Measurements from ENCODE around the gene PCMTD2. TPM values are rescaled to one million over a fixed set of nuclear protein-coding genes. Genes with fewer than 3 reads are reported as not detected.

Gene PCMTD2
- total RNA-seq, 4 donors from 2014 or later = 36.5 to 54.8 (median 44.5) TPM

DNA sequence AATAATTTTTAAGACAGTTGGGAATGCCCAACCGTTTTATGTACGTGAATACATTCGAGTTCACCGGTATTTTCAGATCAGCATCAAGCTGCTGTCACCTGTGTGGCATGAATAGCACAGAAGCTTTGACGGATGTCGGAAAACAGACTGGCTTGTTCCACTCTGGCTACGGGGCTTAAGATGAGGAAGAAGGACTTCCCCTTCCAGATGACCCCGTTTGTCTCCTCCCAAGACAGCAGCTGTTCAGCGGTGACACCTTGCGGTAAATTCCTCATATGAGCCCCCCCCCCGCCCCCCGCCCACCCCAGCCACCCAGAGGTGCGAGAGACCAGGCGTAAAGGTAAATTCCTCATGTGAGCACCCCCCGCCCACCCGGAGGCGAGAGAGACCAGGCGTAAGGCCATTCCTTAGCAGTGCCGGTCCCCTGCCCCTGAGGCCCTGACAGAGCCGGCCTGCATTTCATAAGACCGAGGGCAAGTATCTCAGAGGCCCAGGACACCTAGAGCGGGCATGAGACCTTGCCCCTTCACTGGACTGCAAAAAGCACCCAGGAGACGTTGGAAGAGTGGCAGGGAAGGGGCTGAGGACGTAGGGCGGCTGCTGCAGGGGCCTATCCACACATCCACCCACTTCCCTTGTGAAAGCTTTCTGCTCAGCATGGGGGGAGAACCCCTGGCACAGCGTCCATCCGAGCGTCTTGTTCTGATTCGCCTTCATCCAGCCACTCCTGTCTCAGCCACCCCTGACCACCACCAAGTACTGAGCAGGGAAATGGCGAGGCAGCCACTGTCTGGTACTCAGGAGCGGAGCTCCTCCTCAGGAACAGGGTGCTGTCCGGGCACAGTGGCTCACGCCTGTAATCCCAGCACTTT is 7.3 kb upstream of the PCMTD2 start:
- intact Hi-C loops (cut with DNase I) = no loop called here
- no peaks in the 10 kb centered on the region for H3K36me3 ChIP-seq
- 56% methylated on average over 23 of the region's 33 CpGs for WGBS
- no peaks in the 10 kb centered on the region for H3K4me1 ChIP-seq
- H3K27me3 ChIP-seq = peaks cover 0 to 56% (median 4%) of the 10 kb centered on the region in 4 donors
- TF ChIP-seq CTCF (IDR thresholded peaks at IDR 0.05) = no peak
- H3K27ac ChIP-seq (replicated peaks in 1 of 4) = no peak overlapping the region
- DNase-seq (ENCODE audit: extremely low spot score) = no peak
- H3K9me3 ChIP-seq = no peaks in the 10 kb centered on the region
- no peak overlapping the region for H3K4me3 ChIP-seq

DNA sequence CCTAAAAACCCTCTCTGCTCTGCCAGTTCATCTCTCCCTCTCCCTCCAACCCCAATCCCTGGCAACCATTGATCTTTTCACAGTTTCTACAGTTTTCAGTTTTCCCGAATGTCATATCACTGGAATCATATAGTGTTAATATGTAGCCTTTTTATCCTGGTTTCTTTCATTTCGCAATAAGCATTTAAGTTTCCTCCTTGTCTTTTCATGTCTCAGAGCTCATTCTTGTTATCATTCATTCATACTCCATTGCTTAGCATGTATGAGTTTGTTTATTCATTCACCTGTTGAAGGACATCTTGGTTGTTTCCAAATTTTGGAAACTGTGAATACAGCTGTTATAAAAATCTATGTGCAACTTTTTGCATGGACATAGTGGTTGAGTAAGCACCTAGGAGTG is 5.5 kb upstream of the PCMTD2 start:
- DNase-seq (ENCODE audit: extremely low spot score) = no peak
- TF ChIP-seq EP300 (IDR thresholded peaks at IDR 0.05) = no peak
- no peak for TF ChIP-seq POLR2A (IDR thresholded peaks at IDR 0.05; ENCODE audit: low read depth)
- no peak for TF ChIP-seq POLR2AphosphoS5 (IDR thresholded peaks at IDR 0.05)
- TF ChIP-seq CTCF (IDR thresholded peaks at IDR 0.05) = no peak
- Histone ChIP-seq H3K36me3 (no peaks in the 10 kb centered on the region), H3K27ac (replicated peaks in 1 of 4) (no peak overlapping the region), H3K27me3 (peaks cover 0 to 47% (median 4%) of the 10 kb centered on the region in 4 donors), H3K9me3 (no peaks in the 10 kb centered on the region), H3K4me3 (no peak overlapping the region), H3K4me1 (peaks cover 0 to 4% (median 4%) of the 10 kb centered on the region in 4 donors)
- WGBS = 82% methylated on average over 2 of the region's 2 CpGs
- intact Hi-C loops (cut with DNase I) = no loop called here

DNA sequence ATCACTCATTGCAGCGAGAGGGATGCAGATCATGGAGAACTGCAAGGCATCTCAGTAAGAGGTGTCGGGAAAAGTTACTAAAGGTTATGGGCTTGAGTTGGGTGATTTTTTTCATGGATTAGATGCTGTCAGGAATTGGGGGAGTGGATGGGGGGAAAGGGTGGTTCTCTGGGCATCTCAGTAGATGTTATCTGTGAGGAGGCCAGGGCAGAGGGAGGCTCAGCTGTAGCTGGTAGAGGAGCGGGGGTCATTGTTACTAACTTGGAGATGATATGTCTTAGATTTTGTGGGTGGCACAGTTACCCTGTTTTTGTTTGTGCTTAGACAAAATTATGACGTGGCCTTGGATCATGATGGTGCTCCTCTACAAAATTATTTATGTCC is 2.6 kb upstream of the PCMTD2 start:
- intact Hi-C loops (cut with DNase I) = no loop called here
- Histone ChIP-seq H3K36me3 (no peaks in the 10 kb centered on the region), H3K4me3 (no peak overlapping the region), H3K4me1 (peaks cover 16 to 27% (median 26%) of the 10 kb centered on the region in 4 donors), H3K9me3 (no peaks in the 10 kb centered on the region), H3K27ac (replicated peaks in 1 of 4) (no peak overlapping the region), H3K27me3 (peaks cover 0 to 18% (median 0%) of the 10 kb centered on the region in 4 donors)
- TF ChIP-seq CTCF (IDR thresholded peaks at IDR 0.05) (no peak), POLR2AphosphoS5 (IDR thresholded peaks at IDR 0.05) (no peak), EP300 (IDR thresholded peaks at IDR 0.05) (no peak), POLR2A (IDR thresholded peaks at IDR 0.05; ENCODE audit: low read depth) (no peak)
- no peak for DNase-seq (ENCODE audit: extremely low spot score)
- 99% methylated on average over 4 of the region's 4 CpGs for WGBS

DNA sequence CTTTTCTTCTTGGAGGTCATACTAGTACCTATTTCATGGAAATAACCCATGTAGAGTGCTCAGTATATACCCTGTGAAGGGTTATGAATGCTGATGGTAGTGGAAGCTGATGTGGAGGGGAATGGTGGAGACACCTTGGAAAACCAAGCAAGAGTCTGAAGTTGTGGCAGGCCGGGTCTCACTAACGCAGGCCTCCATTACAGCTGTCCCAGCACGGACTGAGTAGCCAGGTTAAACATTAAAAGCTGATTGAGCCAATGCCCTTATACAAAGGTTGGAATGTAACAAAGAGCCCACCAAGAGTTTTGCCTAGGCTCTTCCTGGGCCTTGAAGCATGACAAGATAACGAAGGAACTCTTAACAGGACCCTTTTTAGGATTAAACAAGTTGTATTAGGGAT is 2.1 kb upstream of the PCMTD2 start:
- H3K4me1 ChIP-seq = peaks cover 20 to 30% (median 29%) of the 10 kb centered on the region in 4 donors
- no peaks in the 10 kb centered on the region for H3K9me3 ChIP-seq
- H3K36me3 ChIP-seq = no peaks in the 10 kb centered on the region
- WGBS = 89% methylated on average over 4 of the region's 4 CpGs
- intact Hi-C loops (cut with DNase I) = no loop called here
- H3K4me3 ChIP-seq = no peak overlapping the region
- no peak for DNase-seq (ENCODE audit: extremely low spot score)
- H3K27ac ChIP-seq (replicated peaks in 1 of 4) = no peak overlapping the region
- H3K27me3 ChIP-seq = peaks cover 0 to 14% (median 0%) of the 10 kb centered on the region in 4 donors
- TF ChIP-seq CTCF (IDR thresholded peaks at IDR 0.05) = no peak

GRCh38 chr20:64254156-64254555 is 1.4 kb upstream of the PCMTD2 start:
- Histone ChIP-seq H3K4me1 (peaks cover 20 to 36% (median 32%) of the 10 kb centered on the region in 4 donors), H3K27ac (replicated peaks in 1 of 4) (no peak overlapping the region), H3K4me3 (no peak overlapping the region), H3K27me3 (peaks cover 0 to 11% (median 0%) of the 10 kb centered on the region in 4 donors), H3K9me3 (no peaks in the 10 kb centered on the region), H3K36me3 (no peaks in the 10 kb centered on the region)
- WGBS = 87% methylated on average over 5 of the region's 5 CpGs
- intact Hi-C loops (cut with DNase I) = no loop called here
- no peak for DNase-seq (ENCODE audit: extremely low spot score)
- no peak for TF ChIP-seq CTCF (IDR thresholded peaks at IDR 0.05)
- TF ChIP-seq POLR2A (IDR thresholded peaks at IDR 0.05; ENCODE audit: low read depth) = no peak
